HG02623 (cell line): ENCODE data around the gene FUT2.

ENCODE experiments used
- ATAC-seq: cut with Tn5 transposase; IDR thresholded peaks from one replicate; pipeline ENCODE4 v1.9.1; 2021; ENCODE audit warnings: moderate library complexity; ENCODE audit not compliant: unreplicated experiment

FUT2 gene

GRCh38 chr19:48724796-48725753, 29.3 kb downstream of the FUT2 start:
- no peak for ATAC-seq

- ATAC-seq: no peak
Measured at GRCh38 chr19:48726556-48726955, 30.8 kb downstream of the FUT2 start.

- ATAC-seq: no peak
Measured at GRCh38 chr19:48728911-48729664, 33.3 kb downstream of the FUT2 start.

GRCh38 chr19:48731452-48731851, 35.7 kb downstream of the FUT2 start:
- no peak for ATAC-seq

- ATAC-seq: no peak
Measured at GRCh38 chr19:48734625-48735024, 38.9 kb downstream of the FUT2 start.

- ATAC-seq: no peak
Measured at GRCh38 chr19:48735031-48735615, 39.4 kb downstream of the FUT2 start.

- no peak for ATAC-seq
Measured at GRCh38 chr19:48737360-48737998, 41.7 kb downstream of the FUT2 start.

GRCh38 chr19:48738557-48739403, 43.0 kb downstream of the FUT2 start:
- ATAC-seq: peak; percentile 63

- ATAC-seq: no peak
Measured at GRCh38 chr19:48739404-48740163, 43.8 kb downstream of the FUT2 start.

GRCh38 chr19:48740164-48740972, 44.6 kb downstream of the FUT2 start, which contains the start of gene RASIP1:
Gene RASIP1 (minus strand): TSS chr19:48740610. CDS start chr19:48740282, 328 bp downstream.
- ATAC-seq: no peak

GRCh38 chr19:48741129-48741999, 45.6 kb downstream of the FUT2 start:
- ATAC-seq: no peak

- no peak for ATAC-seq
Measured at GRCh38 chr19:48742096-48742495, 46.3 kb downstream of the FUT2 start.

GRCh38 chr19:48745208-48745995, 49.6 kb downstream of the FUT2 start:
- no peak for ATAC-seq

GRCh38 chr19:48746110-48746509, 50.3 kb downstream of the FUT2 start:
- no peak for ATAC-seq

- ATAC-seq: no peak
Measured at GRCh38 chr19:48746738-48747575, 51.2 kb downstream of the FUT2 start, which contains the start of gene IZUMO1. Gene IZUMO1 (minus strand): TSS chr19:48746909. CDS start chr19:48745859, 1,050 bp downstream.
